GM10266 (cell line): Measurements from ENCODE around the gene INO80B.
"Not testable (repeated sequence)": the region's sequence is repeated elsewhere in the genome, so short reads cannot be mapped to it uniquely, and the experiment has no call there.

Experiments
- DNase-seq: peaks from one replicate; pipeline ENCODE4 v3.0.0; 2012; ENCODE audit errors: extremely low spot score
- CTCF ChIP-seq: IDR thresholded peaks from 2 replicates; pipeline ENCODE4 v1.5.1; 2012; ENCODE audit warnings: mild to moderate bottlenecking, low read depth; ENCODE audit not compliant: control insufficient read depth, insufficient read depth; ENCODE audit errors: missing control alignments

Gene INO80B

GRCh38 chr2:74415762-74416395, 39.0 kb upstream of the INO80B start:
- TF ChIP-seq CTCF, result no peak
- DNase-seq, result peak; percentile 25

DNA sequence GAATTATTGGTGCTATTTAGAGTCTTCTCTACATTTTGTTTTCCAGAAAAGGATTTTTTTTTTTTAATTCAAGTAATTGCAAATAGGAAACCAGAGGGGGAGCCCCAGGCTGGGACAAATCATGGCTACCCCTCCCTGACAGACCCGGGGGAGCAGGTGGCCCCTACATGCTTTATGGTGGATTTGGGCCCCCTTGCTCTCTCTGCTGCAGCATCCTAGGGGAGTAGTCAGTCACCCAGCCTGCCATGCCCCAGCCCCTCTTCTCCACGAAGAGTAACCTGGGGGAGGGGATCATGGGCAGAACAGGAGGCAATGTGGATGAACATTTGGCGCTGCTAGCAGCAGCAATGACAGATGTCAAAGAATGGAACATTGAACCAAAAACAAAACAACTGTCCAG, 38.1 kb upstream of the INO80B start:
- no peak for TF ChIP-seq CTCF

DNA sequence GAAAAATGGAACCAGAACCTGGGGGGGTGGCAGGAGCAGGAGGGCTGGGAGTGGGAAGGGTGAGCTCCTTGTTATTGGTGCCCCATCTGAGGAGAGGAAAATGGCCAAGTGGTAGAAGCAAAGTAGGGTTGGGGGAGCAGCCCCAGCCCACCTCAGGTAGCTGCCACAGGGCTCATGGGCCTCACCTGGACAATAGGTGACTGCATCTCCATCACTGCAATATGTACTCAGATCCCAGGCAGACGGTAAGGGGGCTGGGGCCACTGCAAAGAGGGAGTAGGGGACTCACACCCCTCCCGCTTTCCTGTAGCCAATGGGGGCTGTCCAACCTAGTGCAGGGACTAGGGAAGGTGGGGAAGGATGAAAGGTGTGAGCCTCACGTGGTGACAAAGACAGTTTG, 37.7 kb upstream of the INO80B start:
- no peak for TF ChIP-seq CTCF
- DNase-seq, result peak; percentile 9

More for the DNA sequence above, 38.1 kb upstream of the INO80B start:
- peak; percentile 51 for DNase-seq

- no peak for TF ChIP-seq CTCF
- peak; percentile 25 for DNase-seq
Measured at GRCh38 chr2:74417763-74418162, 37.1 kb upstream of the INO80B start.

- TF ChIP-seq CTCF, result no peak
- no peak for DNase-seq
Measured at GRCh38 chr2:74418312-74418711, 36.6 kb upstream of the INO80B start.

- DNase-seq, result no peak
- no peak for TF ChIP-seq CTCF
Measured at GRCh38 chr2:74419345-74419744, 35.5 kb upstream of the INO80B start.

DNA sequence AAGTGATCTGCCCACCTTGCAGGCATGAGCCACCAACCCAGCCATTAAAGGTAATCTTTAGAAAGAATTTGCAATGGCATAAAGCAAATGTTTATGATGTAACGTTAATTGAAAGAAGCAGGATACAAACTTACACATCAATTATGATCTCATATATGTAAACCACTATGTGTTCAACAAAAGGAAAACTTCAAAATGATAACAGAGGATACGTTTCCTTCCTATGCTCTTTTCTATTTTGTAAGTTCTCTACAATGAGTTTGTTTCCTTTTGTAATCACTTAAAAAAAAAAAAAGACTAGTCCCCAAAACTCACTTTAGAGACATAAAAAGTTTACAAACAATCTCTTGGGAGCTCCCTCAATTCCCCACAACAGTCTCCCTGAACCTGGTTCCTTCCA, 34.9 kb upstream of the INO80B start:
- no peak for DNase-seq
- no peak for TF ChIP-seq CTCF

DNA sequence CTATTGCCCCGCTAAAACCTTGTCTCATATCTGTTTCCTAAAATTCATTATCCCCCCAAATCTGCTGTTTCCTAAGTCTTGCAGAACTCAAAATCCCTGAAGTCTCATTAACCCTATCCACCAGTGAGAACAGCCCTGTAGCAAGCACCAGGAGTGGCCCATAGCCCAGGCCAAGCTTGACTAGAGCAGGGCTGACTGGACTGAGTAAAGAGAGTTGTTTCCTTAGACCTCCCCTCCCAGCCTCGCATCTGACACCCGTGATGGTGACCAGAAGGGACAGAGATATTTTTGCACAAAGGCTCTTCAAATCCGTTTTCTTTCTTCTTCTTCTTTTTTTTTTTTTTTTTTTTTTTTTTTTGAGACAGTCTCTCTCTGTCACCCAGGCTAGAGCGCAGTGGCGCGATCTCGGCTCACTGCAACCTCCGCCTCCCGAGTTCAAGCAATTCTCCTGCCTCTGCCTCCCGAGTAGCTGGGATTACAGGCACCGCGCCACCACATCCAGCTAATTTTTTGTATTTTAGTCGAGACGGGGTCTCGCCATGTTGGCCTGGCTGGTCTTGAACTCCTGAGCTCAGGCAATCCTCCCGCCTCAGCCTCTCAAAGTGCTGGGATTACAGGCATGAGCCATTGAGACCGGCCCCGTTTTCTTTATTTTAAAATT, 34.3 kb upstream of the INO80B start:
- not testable (repeated sequence) for DNase-seq
